HepG2 (cell line): ENCODE measurements around the gene DCAF15. TPM values are rescaled to one million over a fixed set of nuclear protein-coding genes. Genes with fewer than 3 reads are reported as not detected.

Experiments
- BHLHE40 ChIP-seq: IDR thresholded peaks from 2 replicates; pipeline ENCODE4 v1.6.1; 2011; ENCODE audit warnings: low read length, improper control_type of control experiment
- GATA4 ChIP-seq: sonication (generic); IDR thresholded peaks from 2 replicates; pipeline ENCODE4 v1.6.1; 2016; ENCODE audit warnings: antibody characterized with exemption, low read depth, borderline replicate concordance
- HDAC6 ChIP-seq: fragments of 200-600 bp; sonication (generic); IDR thresholded peaks from 2 replicates; pipeline ENCODE4 v1.7.0; 2017; ENCODE audit warnings: mild to moderate bottlenecking, antibody characterized with exemption, low read length, low read depth
- MTF2 ChIP-seq: sonication (generic); formaldehyde crosslinking; IDR thresholded peaks from 2 replicates; pipeline ENCODE4 v1.5.0; 2020; ENCODE audit warnings: missing genetic modification reagents, borderline replicate concordance
- NFYC ChIP-seq: IDR thresholded peaks from 2 replicates; pipeline ENCODE4 v1.6.1; 2016; ENCODE audit warnings: missing genetic modification reagents, missing compliant biosample characterization
- RXRA ChIP-seq: sonication (generic); formaldehyde crosslinking; IDR thresholded peaks from 2 replicates; pipeline ENCODE4 v1.5.1; 2020; ENCODE audit warnings: missing genetic modification reagents
- ZFAT ChIP-seq: sonication (generic); formaldehyde crosslinking; conservative IDR thresholded peaks from 2 replicates; pipeline ENCODE4 v1.8.1; 2023; ENCODE audit warnings: missing genetic modification reagents, inconsistent platforms
- ZHX1 ChIP-seq: sonication (generic); formaldehyde crosslinking; IDR thresholded peaks from 2 replicates; pipeline ENCODE4 v1.8.1; 2022; ENCODE audit warnings: low read depth, mild to moderate bottlenecking, missing genetic modification reagents
- ZNF225 ChIP-seq: sonication (generic); formaldehyde crosslinking; IDR thresholded peaks from 2 replicates; pipeline ENCODE4 v1.4.0; 2020; ENCODE audit warnings: mild to moderate bottlenecking, missing genetic modification reagents
- ZNF503 ChIP-seq: sonication (generic); formaldehyde crosslinking; IDR thresholded peaks from 2 replicates; pipeline ENCODE4 v1.4.0; 2020; ENCODE audit warnings: missing genetic modification reagents
- ZNF589 ChIP-seq: sonication (generic); formaldehyde crosslinking; conservative IDR thresholded peaks from 2 replicates; pipeline ENCODE4 v1.8.0; 2022; ENCODE audit warnings: mild to moderate bottlenecking, moderate library complexity, missing genetic modification reagents
- ZSCAN21 ChIP-seq: sonication (generic); formaldehyde crosslinking; IDR thresholded peaks from 2 replicates; pipeline ENCODE4 v1.8.0; 2022; ENCODE audit warnings: mild to moderate bottlenecking, missing genetic modification reagents, moderate library complexity, borderline replicate concordance
- polyA plus RNA-seq, 8 experiments: library from polyadenylated mRNA; depleted of rRNA in 3 of 8; stranded (reverse) in 7 of 8; unstranded in 1 of 8; fragments of >200 nt; fragmentation: Illumina TruSeq in 4 of 8; extraction: Trizol in 4 of 8; gene quantifications; 2 replicates each; pipeline versions ENCODE4 v1.2.1 to v1.2.3, GENCODE V29; 2011 to 2016; ENCODE audit warnings: low read depth in 4 of 8, missing spikeins in 1 of 8, mixed read lengths in 1 of 8; ENCODE audit not compliant: insufficient read depth in 1 of 8
- total RNA-seq, 5 experiments: library from RNA; depleted of rRNA; stranded (reverse); fragments of >200 nt; fragmentation: Illumina TruSeq; extraction: Trizol; gene quantifications; 2 replicates each; pipeline ENCODE4 v1.2.3, GENCODE V29; 2016; ENCODE audit warnings: low read depth in 1 of 5
- TF ChIP-seq, protein P1 (sequence below): sonication (generic); formaldehyde crosslinking; IDR thresholded peaks from 2 replicates; pipeline ENCODE4 v1.5.1; 2020; ENCODE audit warnings: missing genetic modification reagents, mild to moderate bottlenecking, borderline replicate concordance
- TF ChIP-seq, protein P2 (sequence below): sonication (generic); formaldehyde crosslinking; IDR thresholded peaks from 2 replicates; pipeline ENCODE4 v1.4.0; 2020; ENCODE audit warnings: missing genetic modification reagents

Gene DCAF15
- total and polyA plus RNA-seq, 2 of the 13 experiments (the other 11 are each of a cell fraction or from before 2014, with no cell fraction given), result 13.6 to 14.0 TPM

DNA sequence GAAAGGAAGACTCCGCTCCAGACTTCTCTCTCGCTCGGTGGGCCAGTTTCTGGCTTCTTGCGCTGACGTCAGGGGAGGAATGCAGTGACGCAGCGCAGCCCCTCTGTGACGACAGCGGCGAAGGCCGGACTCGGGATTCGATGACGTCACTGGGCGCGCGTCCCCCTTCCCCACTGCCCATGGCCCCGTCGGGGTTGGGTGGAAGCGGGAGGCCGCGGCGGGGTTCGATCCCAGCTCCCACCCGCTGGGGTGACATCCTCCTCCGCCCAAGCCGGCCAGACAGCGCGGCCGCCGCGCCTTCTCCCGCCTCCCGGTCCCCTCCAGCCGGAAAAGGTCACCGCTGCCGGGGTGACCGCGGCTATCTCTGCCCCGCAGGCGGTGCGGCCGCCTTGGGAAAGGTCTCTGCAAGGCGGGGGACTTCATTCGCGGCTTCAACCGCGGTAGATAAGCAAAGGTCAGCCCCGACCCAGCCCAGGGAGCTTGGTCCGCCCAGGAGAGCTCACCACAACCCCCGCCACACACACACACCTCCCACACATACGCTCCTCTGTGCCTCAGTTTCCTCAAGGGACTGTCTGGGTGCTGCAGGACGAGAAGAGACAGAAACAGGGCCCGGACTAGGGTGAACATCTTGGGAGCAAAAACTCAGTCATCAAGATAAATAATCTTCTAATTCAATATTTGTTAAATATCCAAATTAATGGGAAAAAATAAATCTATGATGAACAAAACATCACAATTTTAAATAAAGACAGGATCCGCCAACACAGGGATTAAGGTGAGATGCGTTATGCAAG is 54.7 kb downstream of the DCAF15 start (continued):
- TF ChIP-seq ZSCAN21 (CRISPR knock-in tag), result peak; percentile 81; the same call in 1 of the 2 replicates
- peak; percentile 99 for TF ChIP-seq ZHX1
- 0 out of 2 replicates have a peak, but pooled peaks have one; percentile 9 for TF ChIP-seq ZNF589 (CRISPR knock-in tag)
- TF ChIP-seq, protein P1, sequence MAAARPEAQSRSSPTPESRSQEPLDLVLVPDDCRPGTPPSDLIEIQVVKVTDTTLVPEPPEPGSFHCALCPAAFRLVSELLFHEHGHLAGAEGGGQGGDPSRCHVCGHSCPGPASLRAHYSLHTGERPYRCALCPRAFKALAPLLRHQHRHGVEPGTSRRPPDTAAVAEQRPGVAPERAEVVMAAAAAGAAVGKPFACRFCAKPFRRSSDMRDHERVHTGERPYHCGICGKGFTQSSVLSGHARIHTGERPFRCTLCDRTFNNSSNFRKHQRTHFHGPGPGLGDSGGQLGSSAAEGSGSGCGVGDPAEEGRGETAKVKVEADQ, result peak; percentile 76; the same call in 1 of the 2 replicates
- no peak for TF ChIP-seq ZFAT (CRISPR knock-in tag)
- TF ChIP-seq RXRA (CRISPR knock-in tag), result peak; percentile 72; the same call in 1 of the 2 replicates
- TF ChIP-seq MTF2, result peak; percentile 59; the same call in 1 of the 2 replicates
- TF ChIP-seq GATA4, result 0 out of 2 replicates have a peak, but pooled peaks have one; percentile 8
- no peak for TF ChIP-seq ZNF503
- TF ChIP-seq, protein P2, sequence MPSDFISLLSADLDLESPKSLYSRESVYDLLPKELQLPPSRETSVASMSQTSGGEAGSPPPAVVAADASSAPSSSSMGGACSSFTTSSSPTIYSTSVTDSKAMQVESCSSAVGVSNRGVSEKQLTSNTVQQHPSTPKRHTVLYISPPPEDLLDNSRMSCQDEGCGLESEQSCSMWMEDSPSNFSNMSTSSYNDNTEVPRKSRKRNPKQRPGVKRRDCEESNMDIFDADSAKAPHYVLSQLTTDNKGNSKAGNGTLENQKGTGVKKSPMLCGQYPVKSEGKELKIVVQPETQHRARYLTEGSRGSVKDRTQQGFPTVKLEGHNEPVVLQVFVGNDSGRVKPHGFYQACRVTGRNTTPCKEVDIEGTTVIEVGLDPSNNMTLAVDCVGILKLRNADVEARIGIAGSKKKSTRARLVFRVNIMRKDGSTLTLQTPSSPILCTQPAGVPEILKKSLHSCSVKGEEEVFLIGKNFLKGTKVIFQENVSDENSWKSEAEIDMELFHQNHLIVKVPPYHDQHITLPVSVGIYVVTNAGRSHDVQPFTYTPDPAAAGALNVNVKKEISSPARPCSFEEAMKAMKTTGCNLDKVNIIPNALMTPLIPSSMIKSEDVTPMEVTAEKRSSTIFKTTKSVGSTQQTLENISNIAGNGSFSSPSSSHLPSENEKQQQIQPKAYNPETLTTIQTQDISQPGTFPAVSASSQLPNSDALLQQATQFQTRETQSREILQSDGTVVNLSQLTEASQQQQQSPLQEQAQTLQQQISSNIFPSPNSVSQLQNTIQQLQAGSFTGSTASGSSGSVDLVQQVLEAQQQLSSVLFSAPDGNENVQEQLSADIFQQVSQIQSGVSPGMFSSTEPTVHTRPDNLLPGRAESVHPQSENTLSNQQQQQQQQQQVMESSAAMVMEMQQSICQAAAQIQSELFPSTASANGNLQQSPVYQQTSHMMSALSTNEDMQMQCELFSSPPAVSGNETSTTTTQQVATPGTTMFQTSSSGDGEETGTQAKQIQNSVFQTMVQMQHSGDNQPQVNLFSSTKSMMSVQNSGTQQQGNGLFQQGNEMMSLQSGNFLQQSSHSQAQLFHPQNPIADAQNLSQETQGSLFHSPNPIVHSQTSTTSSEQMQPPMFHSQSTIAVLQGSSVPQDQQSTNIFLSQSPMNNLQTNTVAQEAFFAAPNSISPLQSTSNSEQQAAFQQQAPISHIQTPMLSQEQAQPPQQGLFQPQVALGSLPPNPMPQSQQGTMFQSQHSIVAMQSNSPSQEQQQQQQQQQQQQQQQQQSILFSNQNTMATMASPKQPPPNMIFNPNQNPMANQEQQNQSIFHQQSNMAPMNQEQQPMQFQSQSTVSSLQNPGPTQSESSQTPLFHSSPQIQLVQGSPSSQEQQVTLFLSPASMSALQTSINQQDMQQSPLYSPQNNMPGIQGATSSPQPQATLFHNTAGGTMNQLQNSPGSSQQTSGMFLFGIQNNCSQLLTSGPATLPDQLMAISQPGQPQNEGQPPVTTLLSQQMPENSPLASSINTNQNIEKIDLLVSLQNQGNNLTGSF (CRISPR knock-in tag), result 0 out of 2 replicates have a peak, but pooled peaks have one; percentile 5
- 0 out of 2 replicates have a peak, but pooled peaks have one; percentile 5 for TF ChIP-seq BHLHE40
- TF ChIP-seq NFYC, result no peak
- no peak for TF ChIP-seq HDAC6
- peak; percentile 46; the same call in 1 of the 2 replicates for TF ChIP-seq ZNF225
